Suppressor macrophage (primary cell): ENCODE results near the gene BAZ2A.
"Not testable (repeated sequence)": the region's sequence is repeated elsewhere in the genome, so short reads cannot be mapped to it uniquely, and the experiment has no call there.

Experiments
- DNase-seq, 4 experiments: peaks; one replicate each; pipeline ENCODE4 v3.0.0-alpha.2; 2020 to 2022
- total RNA-seq, 17 experiments: gene quantifications; one replicate each; lab custom pipeline; 2026; ENCODE audit warnings: mixed read lengths in 6 of 17, inconsistent platforms in 3 of 17; lab: John Stamatoyannopoulos, UW

Gene BAZ2A
- total RNA-seq: 28.4 to 240 (median 53.5) reads per million in 17 experiments

DNA sequence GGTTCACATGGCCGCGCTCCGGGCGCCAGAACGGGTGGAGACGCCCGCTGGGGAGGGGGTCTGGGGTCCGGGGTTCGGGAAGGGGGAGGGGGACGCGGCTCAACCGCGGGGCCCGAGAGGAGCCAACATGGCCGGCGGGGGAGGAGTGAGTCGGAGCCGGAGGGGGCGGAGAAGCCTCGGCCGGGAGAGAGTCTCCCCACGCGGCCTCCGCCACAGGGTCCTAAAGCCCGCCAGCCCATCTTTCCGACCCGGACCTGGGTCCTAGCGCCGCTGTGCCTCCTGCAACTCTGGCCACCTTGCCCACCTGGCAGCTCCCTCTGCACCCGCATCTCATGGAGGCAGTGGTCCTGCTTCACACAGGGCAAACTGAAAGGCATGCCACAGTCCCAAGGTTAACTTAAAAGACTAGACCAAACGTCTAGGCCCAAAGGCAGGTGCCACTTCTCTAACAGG is at the start of gene BAZ2A:
BAZ2A (minus strand) TSS at position 147 of the 453 bp plus-strand sequence. CDS start 12,796 bp downstream, outside the sequence.
- DNase-seq: peak; percentile 81 to 93 (median 88)

DNA sequence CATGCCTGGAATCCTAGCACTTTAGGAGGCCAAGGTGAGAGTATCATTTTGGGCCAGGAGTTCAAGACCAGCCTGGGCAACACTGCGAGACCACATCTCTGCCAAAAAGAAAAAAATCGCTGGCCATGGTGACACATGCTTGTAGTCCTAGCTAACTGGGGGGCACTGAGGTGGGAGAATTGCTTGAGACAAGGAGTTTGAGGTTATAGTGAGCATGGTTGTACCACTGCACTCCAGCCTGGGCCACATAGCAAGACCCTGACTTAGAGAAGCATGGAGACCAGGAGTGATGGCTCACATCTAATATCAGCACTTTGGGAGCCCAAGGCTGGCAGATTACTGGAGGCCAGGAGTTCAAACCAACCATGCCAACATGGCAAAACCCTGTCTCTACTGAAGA is 48.7 kb upstream of the BAZ2A start:
- DNase-seq: no peak

DNA sequence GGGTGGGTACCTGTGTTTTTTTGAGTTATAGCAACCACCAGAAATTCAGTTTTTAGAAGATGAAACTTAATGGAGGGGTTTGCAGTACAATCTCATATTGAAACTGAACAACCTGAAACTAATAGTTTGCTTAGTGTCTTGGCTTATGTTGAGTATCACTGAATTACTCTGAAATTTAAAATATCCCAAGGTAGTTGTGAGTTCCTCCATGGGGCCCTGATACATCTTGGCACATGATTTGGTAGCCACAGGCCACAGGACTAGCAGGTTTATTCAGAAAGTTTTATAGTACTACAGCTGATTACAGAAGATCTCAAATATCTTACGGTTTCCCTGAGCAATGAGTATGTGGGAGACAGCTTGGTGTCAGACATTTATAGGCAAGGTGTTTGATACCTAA is 47.6 kb upstream of the BAZ2A start:
- no peak for DNase-seq

DNA sequence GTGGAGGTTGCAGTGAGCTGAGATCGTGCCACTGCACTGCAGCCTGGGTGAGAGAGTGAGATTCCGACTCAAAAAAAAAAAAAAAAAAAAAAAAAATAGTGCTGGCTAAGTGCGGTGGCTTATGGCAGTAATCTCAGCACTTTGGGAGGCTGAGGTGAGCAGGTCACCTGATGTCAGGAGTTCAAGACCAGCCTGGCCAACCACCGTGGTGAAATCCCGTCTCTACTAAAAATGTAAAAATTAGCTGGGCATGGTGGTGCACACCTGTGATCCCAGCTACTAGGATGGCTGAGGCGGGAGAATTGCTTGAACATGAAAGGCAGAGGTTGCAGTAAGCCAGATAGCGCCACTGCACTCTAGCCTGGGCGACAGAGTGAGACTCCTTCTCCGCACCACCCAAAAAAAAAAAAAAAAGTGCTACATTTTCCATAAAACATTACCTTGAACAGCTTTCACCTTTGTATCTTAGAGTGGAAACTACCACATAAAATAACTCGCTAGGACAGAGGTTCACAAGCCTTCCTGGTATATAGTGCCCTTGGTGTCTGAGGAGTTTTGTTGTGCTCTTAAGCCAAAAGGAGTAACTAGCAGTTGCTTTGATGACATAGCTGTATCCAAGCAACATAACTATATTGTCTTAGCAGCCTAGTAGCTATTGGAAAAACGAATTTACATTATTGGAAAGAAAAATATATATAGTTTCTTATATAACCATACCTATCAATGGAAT is 46.9 kb upstream of the BAZ2A start:
- DNase-seq: no peak

DNA sequence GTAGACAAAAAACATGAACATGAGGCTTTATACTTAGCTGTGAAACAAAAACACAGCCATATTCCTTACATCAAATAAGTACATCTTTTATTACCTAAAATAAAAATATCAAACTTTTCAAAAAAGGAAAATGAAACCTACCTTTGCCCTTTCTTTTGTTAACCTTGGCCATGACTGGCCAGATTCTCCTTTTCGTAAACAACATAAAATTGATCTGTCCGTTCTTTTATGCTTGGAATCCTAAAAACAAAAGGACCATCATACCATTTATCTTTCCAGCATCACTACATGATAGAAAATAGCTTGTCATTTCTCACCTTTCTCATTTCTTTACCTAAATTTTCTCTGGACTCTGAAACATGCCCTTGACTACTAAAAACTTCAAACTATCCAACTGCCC is 41.5 kb upstream of the BAZ2A start:
- DNase-seq: no peak

DNA sequence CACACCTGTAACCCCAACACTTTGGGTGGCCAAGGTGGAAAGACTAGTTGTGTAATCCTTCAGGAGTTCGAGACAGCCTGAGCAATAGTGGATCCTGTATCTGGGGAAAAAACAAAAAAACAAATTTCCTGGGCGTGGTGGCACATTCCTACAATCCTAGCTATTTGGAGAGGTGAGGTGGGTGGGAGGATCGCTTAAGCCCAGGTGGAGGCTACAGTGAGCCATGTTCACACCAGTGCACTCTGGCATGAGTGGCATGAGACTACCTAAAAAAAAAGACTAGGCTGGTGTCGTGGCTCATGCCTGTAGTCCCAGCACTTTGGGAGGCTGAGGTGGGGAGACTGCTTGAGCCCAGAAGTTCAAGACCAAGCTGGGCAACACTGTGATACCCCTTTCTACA is 40.7 kb upstream of the BAZ2A start:
- no peak for DNase-seq

DNA sequence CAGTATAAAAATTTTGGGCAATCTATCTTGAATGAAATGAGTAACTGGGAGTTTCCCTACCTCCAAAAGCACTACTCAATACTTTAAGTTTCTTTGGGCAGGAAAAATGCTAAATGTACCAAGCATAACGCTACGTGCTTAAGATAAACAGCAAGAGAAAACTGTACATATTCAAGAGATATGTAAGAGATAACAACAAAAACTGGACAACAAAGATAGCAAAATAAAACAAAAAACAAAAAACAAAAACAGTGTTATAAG is 38.0 kb upstream of the BAZ2A start:
- DNase-seq: no peak

DNA sequence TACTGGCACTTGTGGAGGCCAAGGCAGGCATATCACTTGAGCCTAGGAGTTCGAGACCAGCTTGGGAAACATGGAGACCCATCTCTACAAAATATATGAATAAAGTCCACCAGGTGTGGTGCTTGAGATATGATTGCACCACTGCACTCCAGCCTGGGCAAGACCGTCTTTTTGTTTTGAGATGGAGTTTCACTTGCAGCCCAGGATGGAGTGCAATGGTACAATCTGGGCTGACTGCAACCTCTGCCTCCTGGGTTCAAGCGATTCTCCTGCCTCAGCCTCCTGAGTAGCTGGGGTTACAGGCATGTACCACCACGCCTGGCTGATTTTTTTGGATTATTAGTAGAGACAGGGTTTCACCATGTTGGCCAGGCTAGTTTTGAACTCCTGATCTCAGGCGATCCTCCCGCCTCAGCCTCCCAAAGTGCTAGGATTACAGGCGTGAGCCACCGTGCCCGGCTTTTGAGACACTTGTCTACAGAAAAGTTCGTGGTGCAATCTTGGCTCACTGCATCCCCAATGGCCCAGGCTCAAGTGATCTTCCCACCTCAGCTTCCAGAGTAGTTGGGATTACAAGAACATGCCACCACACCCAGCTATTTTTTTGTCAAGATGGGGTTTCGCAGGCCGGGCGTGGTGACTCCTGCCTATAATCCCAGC is 32.0 kb upstream of the BAZ2A start:
- DNase-seq: no peak

DNA sequence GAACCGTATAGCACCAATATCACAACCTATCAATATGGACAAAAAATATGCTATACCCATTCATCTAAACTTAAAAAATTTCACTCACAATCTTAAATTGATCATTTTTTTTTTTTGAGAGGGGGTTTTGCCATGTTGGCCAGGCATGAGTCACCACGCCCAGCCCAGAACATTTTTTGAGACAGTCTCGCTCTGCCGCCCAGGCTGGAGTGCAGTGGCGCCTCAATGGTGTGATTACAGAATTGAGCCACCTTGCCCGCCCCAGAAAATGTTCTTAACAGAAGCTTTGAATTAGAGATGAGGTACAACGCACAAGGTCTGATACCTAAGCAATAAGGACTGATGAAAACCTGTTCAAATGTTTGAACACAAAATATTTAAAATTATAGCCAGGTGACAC is 31.4 kb upstream of the BAZ2A start:
- DNase-seq: no peak

DNA sequence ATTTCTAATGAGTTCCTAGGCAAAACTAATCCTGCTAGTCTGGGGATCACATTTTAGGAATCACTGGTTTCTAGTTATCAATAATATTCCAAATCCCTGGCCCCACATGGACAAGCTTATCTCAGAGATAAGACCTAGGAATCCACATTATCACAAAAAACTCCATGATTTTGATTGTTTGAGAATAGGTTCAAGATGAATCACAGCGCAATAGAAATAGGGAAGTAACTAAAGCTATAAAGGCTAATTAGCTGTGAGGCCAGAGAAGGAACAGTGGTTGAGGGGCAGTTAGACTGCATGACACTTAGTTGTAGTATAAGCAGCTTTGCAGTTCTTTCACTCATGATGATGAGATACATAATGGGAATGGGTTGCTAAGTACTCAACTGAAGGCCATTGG is 28.8 kb upstream of the BAZ2A start:
- peak; percentile 15 to 54 (median 36) for DNase-seq

DNA sequence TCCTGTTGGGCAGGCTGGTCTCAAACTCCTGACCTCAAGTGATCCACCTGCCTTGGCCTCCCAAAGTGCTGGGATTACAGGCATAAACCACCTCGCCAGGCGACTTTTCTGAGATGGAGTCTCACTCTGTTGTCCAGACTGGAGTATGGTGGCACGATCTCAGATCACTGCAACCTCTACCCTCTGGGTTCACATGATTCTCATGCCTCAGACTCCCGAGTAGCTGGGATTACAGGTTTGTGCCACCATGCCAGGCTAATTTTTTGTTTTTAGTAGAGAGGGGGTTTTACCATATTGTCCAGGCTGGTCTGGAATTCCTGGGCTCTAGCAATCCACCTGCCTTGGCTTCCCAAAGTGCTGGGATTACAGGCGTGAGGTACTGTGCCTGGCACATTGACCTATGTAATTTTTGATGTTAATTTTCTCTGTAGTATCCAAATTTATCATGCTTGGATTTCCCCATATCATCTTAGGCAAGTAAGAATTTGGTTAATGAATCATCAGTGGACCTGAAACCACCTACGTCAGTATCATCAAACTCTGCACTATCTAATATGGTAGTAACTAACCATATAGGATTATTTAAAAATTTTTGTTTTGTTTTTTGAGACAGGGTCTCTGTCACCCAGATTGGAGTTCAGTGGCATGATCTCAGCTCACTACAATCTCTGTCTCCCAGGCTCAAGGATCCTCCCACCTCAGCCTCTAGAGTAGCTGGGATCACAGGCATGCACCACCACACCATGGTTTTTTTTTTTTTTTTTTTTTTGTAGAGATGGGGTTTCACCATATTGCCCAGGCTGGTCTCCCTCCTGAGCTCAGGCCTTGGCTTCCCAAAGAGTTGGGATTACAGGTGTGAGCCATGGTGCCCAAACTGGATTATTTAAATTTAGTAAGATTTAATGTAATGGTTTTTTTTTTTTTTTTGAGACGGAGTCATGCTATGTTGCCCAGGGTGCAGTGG is 27.6 kb upstream of the BAZ2A start:
- DNase-seq: no peak

DNA sequence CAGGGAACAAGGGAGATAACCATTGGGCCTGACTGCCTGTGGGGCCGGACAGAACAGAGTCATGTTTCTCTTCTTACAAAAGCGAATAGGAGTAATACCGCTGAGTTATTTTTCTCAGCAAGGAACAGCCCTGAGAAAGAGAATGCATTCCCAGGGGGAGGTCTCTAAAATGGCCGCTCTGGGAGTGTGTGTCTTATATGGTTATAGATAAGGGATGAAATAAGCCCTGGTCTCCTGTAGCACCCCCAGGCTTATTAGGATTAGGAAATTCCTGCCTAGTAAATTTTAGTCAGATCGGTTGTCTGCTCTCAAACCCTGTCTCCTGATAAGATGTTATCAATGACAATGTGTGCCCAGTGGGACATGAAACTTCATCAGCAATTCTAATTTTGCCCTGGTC is 23.7 kb upstream of the BAZ2A start:
- DNase-seq: not testable (repeated sequence)

DNA sequence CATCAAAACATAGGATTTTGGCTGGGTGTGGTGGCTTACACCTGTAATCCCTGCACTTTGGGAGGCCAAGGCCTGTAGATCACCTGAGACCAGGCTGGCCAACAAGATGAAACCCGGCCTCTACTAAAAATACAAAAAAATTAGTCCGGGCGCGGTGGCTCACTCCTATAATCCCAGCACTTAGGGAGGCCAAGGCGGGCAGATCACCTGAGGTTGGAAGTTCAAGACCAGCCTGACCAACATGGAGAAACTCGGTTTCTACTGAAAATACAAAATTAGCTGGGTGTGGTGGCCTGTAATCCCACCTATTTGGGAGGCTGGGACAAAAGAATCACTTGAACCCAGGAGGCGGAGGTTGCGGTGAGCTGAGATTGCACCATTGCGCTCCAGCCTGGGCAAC is 17.9 kb upstream of the BAZ2A start:
- not testable (repeated sequence) for DNase-seq

DNA sequence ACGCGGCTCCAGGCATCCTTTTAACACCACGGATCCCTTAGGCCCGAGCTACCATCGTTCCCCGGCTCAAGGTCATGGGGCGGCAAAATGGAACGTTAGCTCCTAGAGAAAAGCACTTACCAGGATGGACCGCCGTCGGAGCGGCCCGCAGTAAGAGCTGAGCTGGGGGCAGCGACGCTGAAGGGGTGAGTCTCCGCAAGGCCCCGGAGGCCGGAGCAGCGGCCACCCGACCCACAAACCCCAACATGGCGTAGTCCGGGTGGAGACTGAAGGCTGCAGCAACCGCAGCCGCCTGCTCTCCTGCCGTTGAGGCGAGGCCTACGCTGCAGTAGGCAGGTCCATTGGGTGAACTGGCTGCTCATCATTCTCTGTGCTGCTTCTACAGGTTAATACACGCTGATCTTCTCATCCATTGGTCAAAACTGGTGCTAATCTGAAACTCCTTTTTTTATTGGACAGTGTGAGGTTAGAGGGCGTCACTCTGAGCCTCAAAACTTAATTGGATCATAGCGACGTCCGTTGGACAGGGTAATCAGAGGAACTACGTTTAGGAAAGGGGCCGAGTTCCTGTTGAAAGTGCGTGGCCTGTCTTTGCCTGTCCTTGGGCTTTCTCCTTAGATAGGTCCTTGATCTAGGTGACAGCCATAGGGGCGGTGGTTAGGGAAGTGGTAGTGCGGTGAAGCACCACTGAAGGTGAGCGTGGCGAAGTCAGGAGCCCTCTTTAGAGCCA is 15.8 kb upstream of the BAZ2A start, which contains the start of gene ATP5F1B:
ATP5F1B (minus strand) TSS at position 268 of the 730 bp plus-strand sequence; CDS start at position 247, 21 bp downstream.
- DNase-seq: peak; percentile 98 to 100 (median 98)

DNA sequence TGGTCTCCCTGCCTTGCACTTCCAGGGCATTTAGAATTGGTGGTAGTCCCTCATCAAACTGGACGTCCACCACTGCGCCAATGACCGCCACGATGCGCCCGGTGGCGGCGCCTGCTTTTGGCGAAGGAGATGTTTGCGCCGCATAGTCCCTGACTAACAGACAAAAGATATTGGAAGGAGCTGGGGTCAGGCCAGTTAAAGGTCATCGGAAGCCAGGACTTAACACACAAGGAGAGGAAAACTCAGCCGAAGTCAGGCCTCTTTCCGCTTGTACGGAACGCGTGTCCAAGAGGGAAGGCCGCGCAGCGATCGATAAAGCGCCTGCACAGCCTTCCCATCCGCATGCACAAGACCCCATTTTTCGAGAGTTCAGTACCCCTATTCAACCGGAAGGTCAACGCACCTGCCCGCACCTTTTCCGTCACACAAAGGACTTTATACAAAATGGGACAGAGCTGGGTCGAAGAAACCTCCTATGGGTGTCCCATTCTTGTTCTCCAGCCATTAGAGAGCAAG is 15.1 kb upstream of the BAZ2A start:
- peak; percentile 21 to 55 (median 32) for DNase-seq

DNA sequence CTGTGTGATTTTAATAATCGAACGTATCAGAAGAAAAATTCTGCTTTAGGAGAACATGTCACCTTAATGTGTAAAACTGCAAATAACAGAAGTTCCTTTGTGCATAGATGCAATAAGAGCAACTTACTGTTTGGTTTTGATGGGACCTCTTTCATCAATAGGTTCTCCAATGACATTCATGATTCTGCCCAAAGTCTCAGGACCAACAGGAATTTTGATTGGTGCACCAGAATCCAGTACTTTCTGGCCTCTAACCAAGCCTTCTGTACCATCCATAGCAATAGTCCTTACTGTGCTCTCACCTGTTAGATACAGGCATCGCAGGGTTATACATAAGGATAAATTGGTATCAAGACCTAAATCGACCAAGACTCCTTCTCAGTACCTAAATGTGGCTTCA is 14.5 kb upstream of the BAZ2A start:
- DNase-seq: no peak

DNA sequence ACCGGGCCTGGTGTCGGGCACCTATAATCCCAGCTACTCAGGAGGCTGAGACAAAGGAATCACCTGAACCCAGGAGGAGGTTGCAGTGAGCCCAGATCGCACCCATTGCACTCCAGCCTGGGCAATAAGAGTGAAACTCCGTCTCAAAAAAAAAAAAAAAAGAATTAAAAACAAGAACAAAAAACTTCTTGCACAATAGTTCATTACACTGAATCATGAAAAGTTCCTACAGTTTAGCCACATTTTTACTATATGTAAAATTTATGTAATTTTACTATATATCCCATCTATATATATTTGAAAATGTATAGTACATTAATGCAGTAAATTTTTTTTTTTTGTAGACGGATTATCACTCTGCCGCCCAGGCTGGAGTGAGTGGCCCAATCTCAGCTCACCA is 11.1 kb upstream of the BAZ2A start:
- DNase-seq: peak in 2 of 4 experiments; percentile 12 to 16

DNA sequence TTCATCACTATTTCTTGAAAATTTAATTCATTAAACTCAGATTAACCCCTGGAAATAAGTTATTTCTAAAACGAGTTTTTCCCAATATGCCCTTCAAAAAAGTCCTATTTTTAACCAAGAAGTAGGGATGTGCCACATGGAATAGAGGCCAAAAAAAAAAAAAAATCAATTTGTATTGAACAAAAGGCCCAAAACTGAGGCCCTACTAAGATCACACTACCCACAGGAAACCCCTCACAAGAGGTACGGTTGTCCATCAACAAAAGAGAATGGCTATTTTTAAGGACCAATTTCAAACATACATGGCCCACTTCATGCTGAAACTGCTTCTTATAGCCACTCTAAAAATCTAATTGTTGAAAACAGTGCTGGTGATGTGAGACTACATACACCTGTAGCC is 7.5 kb upstream of the BAZ2A start:
- DNase-seq: no peak

DNA sequence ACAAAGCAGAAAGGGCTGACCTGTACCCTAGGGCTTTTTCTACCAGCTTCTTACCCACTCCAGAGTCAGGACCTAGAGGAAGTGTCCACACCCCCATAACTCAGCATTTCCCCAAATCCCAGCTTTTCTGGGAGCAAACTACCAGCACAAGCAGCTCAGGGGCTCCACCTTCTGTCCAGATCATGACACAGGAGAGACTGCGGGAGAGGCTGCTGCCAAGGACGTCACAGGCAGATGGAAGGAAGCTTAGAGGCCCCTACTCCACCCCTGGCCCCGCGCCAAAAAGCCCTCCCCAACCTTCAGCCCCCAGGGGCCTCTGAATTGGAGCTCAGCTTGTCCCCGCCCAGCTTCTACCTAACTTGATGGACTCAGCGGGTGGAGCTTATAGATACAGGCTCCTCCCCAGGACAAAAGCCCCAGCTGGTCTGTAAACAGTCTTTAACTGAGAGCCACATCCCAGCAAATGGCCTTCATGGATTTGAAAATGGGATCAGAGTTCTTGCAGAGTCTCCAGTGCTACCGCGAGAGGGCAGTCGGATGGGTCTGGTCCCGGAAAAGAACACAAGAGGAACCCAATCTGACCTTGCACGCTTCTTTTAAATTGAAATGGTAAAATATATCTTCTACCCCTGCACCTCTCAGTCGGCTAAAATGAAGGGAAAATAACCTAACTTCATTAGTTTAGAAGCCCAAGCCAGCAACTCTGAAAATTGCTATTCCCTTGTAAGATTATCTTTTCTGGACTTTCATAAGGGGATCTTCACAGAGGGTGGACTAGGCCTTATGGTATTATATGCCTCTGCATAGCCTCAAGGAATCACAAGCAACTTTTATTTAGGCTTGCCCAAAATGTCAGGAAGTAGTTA is 6.8 kb upstream of the BAZ2A start:
- DNase-seq: peak; percentile 92 to 94 (median 93)

DNA sequence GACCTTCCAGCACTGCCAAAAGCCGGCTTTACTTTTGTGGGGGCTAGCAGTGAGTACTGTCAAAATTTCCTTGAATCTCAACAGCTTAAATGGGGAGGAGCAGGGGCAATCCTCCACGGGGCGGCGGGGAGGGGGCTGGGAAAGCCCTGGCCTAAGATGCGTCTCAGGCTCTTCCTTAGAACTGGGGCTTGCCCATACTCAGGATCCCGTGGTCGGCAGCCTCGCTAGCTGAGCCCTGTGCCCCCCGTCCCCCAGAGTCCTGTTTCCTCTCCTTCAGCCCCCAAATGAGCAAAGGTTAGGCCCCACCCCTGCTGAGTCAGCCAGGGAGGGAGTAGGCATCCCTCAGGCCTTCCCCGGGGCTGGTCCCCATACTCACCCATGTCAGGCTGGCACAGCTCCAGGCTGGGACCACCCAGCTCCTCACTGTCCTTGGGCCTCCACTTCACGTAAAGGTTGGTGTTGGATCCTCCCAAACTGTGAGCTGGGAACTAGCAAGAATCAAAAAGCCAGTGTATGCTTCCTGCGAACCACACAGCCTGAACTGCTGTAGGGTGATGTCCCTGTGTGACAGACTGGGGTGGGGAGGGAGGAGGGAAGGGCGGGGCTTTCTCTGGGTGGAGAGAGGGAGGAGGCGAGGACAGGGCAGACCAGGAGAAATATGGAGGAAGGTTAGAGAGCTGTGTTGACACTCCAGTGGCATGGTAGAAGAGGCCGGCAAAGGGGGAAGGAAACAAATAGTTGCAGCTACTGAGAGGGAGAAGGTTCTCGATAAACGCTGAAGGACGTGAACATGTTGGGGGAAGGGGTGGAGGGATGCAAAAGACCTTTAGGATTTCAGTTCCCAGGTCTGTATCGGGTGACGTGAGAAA is 5.9 kb upstream of the BAZ2A start:
- DNase-seq: peak; percentile 78 to 89 (median 86)
